A549 (cell line): ENCODE results near the gene PAQR8. TPM values are rescaled to one million over a fixed set of nuclear protein-coding genes. Genes with fewer than 3 reads are reported as not detected.

Experiments
- ATAC-seq, 2 experiments: fragments of 200-7000 bp in 1 of 2; fragments of >200 bp in 1 of 2; cut with Nextera tagmentation in 1 of 2; cut with Tn5 transposase in 1 of 2; 3 replicates each; pipeline versions ENCODE4 v1.8.0 to v1.9.1; 2018 to 2020; ENCODE audit warnings: mild to moderate bottlenecking in 1 of 2, moderate library complexity in 1 of 2
- CTCF ChIA-PET: fragments of 300-600 bp; sonication (Branson Sonifier 250); formaldehyde crosslinking; extraction: SDS; loops from one replicate; lab custom pipeline; 2021; ENCODE audit warnings: antibody characterized with exemption, inconsistent platforms; lab: Yijun Ruan, JAX
- POLR2A ChIA-PET: fragments of 350-600 bp; formaldehyde crosslinking; extraction: SDS; loops from one replicate; lab custom pipeline; 2021; ENCODE audit warnings: antibody characterized with exemption, inconsistent platforms; lab: Yijun Ruan, JAX
- DNase-seq, 2 experiments: peaks; one replicate each; pipeline versions ENCODE4 v3.0.0 to v3.0.0-alpha.2; 2011 to 2016; ENCODE audit warnings: low read depth in 1 of 2, low spot score in 1 of 2
- FAIRE-seq: peaks from 2 replicates; lab custom pipeline; 2011; peaks lifted over from hg19 to GRCh38; lab: Jason Lieb, UNC
- H3K27ac ChIP-seq, 2 experiments: fragments of >200 bp; sonication (Bioruptor Twin); formaldehyde crosslinking; 3 replicates each; pipeline ENCODE4 v1.5.1; 2016 to 2017
- H3K4me1 ChIP-seq: fragments of >200 bp; sonication (Bioruptor Twin); formaldehyde crosslinking; 3 replicates; pipeline ENCODE4 v1.6.1; 2016
- H3K4me2 ChIP-seq: fragments of >200 bp; sonication (Bioruptor Twin); formaldehyde crosslinking; 3 replicates; pipeline ENCODE4 v1.6.1; 2016
- H3K4me3 ChIP-seq: fragments of >200 bp; sonication (Bioruptor Twin); formaldehyde crosslinking; 3 replicates; pipeline ENCODE4 v1.5.1; 2016
- H3K9me3 ChIP-seq: fragments of >200 bp; sonication (Bioruptor Twin); formaldehyde crosslinking; 3 replicates; pipeline ENCODE4 v1.6.1; 2016
- ATOH8 ChIP-seq: fragments of 250-450 bp; sonication (Bioruptor Pico); IDR thresholded peaks from 2 replicates; pipeline ENCODE4 v1.5.0; 2020; ENCODE audit warnings: low read depth, mild to moderate bottlenecking, moderate library complexity
- CEBPB ChIP-seq, 2 experiments: fragments of >200 bp in 1 of 2; sonication (Bioruptor Twin) in 1 of 2; formaldehyde crosslinking in 1 of 2; IDR thresholded peaks; 2 replicates each; pipeline ENCODE4 v1.6.1; 2012 to 2016
- CHD2 ChIP-seq: fragments of 150-350 bp; IDR thresholded peaks from 2 replicates; pipeline ENCODE4 v1.6.1; 2014; ENCODE audit warnings: low read length; ENCODE audit not compliant: partially characterized antibody
- CHD4 ChIP-seq: fragments of 200-600 bp; sonication (generic); IDR thresholded peaks from 2 replicates; pipeline ENCODE4 v1.6.1; 2016; ENCODE audit warnings: antibody characterized with exemption, mild to moderate bottlenecking, borderline replicate concordance
- CTCF ChIP-seq: fragments of >200 bp; sonication (Bioruptor Twin); formaldehyde crosslinking; IDR thresholded peaks from 3 replicates; pipeline ENCODE4 v1.5.1; 2016
- E2F6 ChIP-seq: IDR thresholded peaks from 2 replicates; pipeline ENCODE4 v1.6.1; 2012; ENCODE audit warnings: low read depth, borderline replicate concordance
- EHMT2 ChIP-seq: fragments of 200-600 bp; sonication (generic); IDR thresholded peaks from 2 replicates; pipeline ENCODE4 v1.6.1; 2016; ENCODE audit warnings: antibody characterized with exemption, low read depth, mild to moderate bottlenecking, moderate library complexity
- EP300 ChIP-seq, 2 experiments: fragments of >200 bp; sonication (Bioruptor Twin); formaldehyde crosslinking; IDR thresholded peaks; 2 replicates in 1 of 2; 3 replicates in 1 of 2; pipeline ENCODE4 v1.6.1; 2016 to 2017
- FOSL2 ChIP-seq, 2 experiments: fragments of 450-650 bp in 1 of 2; fragments of >200 bp in 1 of 2; sonication (Bioruptor Twin) in 1 of 2; formaldehyde crosslinking; IDR thresholded peaks; 2 replicates each; pipeline versions ENCODE4 v1.5.0 to v1.6.1; 2016 to 2020; ENCODE audit warnings: mild to moderate bottlenecking in 1 of 2, moderate library complexity in 1 of 2
- GATA3 ChIP-seq: IDR thresholded peaks from 2 replicates; pipeline ENCODE4 v1.6.1; 2012; ENCODE audit warnings: borderline replicate concordance
- HOXA7 ChIP-seq: fragments of 250-450 bp; sonication (Bioruptor Pico); IDR thresholded peaks from 2 replicates; pipeline ENCODE4 v1.5.0; 2020; ENCODE audit warnings: mild to moderate bottlenecking, moderate library complexity
- KDM1A ChIP-seq: fragments of 200-600 bp; sonication (generic); IDR thresholded peaks from 2 replicates; pipeline ENCODE4 v1.6.1; 2016; ENCODE audit warnings: low read depth, mild to moderate bottlenecking
- MAZ ChIP-seq: fragments of 150-350 bp; IDR thresholded peaks from 2 replicates; pipeline ENCODE4 v1.6.1; 2014; ENCODE audit warnings: antibody characterized with exemption, low read depth, low read length, borderline replicate concordance
- MYC ChIP-seq: IDR thresholded peaks from 2 replicates; pipeline ENCODE4 v1.6.1; 2012; ENCODE audit warnings: mild to moderate bottlenecking, inconsistent platforms, low read length, improper control_type of control experiment, borderline replicate concordance
- NFE2L2 ChIP-seq: fragments of 150-350 bp; conservative IDR thresholded peaks from 2 replicates; pipeline ENCODE4 v1.6.1; 2014; ENCODE audit warnings: low read length
- POLR2AphosphoS2 ChIP-seq: conservative IDR thresholded peaks from 2 replicates; pipeline ENCODE4 v1.6.1; 2012; ENCODE audit warnings: low read length, improper control_type of control experiment, inconsistent platforms
- RCOR1 ChIP-seq: fragments of 150-350 bp; IDR thresholded peaks from 2 replicates; pipeline ENCODE4 v1.6.1; 2014; ENCODE audit warnings: antibody characterized with exemption, low read length, low read depth
- SMC3 ChIP-seq: fragments of >200 bp; sonication (Bioruptor Twin); formaldehyde crosslinking; IDR thresholded peaks from 3 replicates; pipeline ENCODE4 v1.6.1; 2018; ENCODE audit warnings: inconsistent platforms
- TFCP2L1 ChIP-seq: fragments of 250-450 bp; sonication (Bioruptor Pico); IDR thresholded peaks from 2 replicates; pipeline ENCODE4 v1.5.0; 2021; ENCODE audit warnings: mild to moderate bottlenecking
- TP53 ChIP-seq: fragments of 250-450 bp; sonication (Bioruptor Pico); IDR thresholded peaks from 2 replicates; pipeline ENCODE4 v1.5.0; 2021; ENCODE audit warnings: mild to moderate bottlenecking, moderate library complexity
- ZFP36 ChIP-seq: fragments of 450-650 bp; IDR thresholded peaks from 2 replicates; pipeline ENCODE4 v1.6.1; 2014; ENCODE audit warnings: borderline replicate concordance; ENCODE audit not compliant: partially characterized antibody
- ZNF302 ChIP-seq: fragments of 250-450 bp; sonication (Bioruptor Pico); IDR thresholded peaks from 2 replicates; pipeline ENCODE4 v1.9.0; 2021; ENCODE audit warnings: inconsistent platforms, mild to moderate bottlenecking, moderate library complexity
- WGBS: methylation state at CpG from one replicate; pipeline ENCODE4 v1.1.6; 2017; ENCODE audit errors: missing lambda C conversion rate; 5-methylcytosine and 5-hydroxymethylcytosine counted together
- polyA plus RNA-seq, 4 experiments: library from polyadenylated mRNA; depleted of rRNA in 3 of 4; stranded (reverse); fragments of >200 nt; fragmentation: RNase III in 1 of 4; extraction: RNeasy Plus Mini Kit Qiagen cat#74134 plus additional on column Dnase treatment in 1 of 4; gene quantifications; 2 replicates in 3 of 4; 3 replicates in 1 of 4; pipeline ENCODE4 v1.2.3, GENCODE V29; 2011 to 2017

PAQR8 gene
- polyA plus RNA-seq, 2 of the 4 experiments (the other 2 are of a cell fraction), result 0.80 to 1.2 TPM

GRCh38 chr6:52411911-52412310 is 50.0 kb downstream of the PAQR8 start:
- H3K4me2 ChIP-seq, result no peak overlapping the region

GRCh38 chr6:52415333-52415732 is 53.4 kb downstream of the PAQR8 start:
- no peak for DNase-seq
- no peak overlapping the region for H3K27ac ChIP-seq
- TF ChIP-seq CEBPB (IDR thresholded peaks at IDR 0.05) (no peak), NFE2L2 (no peak), SMC3 (no peak), ZNF302 (CRISPR knock-in tag) (no peak), CHD4 (no peak), ATOH8 (no peak), CTCF (no peak), RCOR1 (no peak), POLR2AphosphoS2 (no peak), GATA3 (no peak), EP300 (IDR thresholded peaks at IDR 0.05) (no peak), TP53 (no peak), FOSL2 (IDR thresholded peaks at IDR 0.05) (no peak), FOSL2 (CRISPR knock-in tag; IDR thresholded peaks at IDR 0.05) (no peak), E2F6 (no peak), HOXA7 (CRISPR knock-in tag) (no peak), TFCP2L1 (no peak), MYC (no peak)
- TF ChIP-seq, all 56 proteins: peak for 0
- H3K9me3 ChIP-seq, result no peaks in the 10 kb centered on the region
- H3K4me1 ChIP-seq, result peaks cover 19% of the 10 kb centered on the region; the same call in 2 of the 3 replicates
- FAIRE-seq (no peak), ATAC-seq (no peak)
- H3K4me2 ChIP-seq, result no peak overlapping the region
- ChIA-PET CTCF (interaction anchor here (0.8 to 6.8 kb wide), 12 partner anchors 10 to 252 kb away, joined by 3 to 86 read pairs (median 8); no protein-coding TSS in a partner anchor), POLR2A (no interaction called here)
- H3K4me3 ChIP-seq, result no peak overlapping the region
- WGBS, result 45% methylated on average over 1 of the region's 1 CpG

More at GRCh38 chr6:52411911-52412310, 50.0 kb downstream of the PAQR8 start:
- Histone ChIP-seq H3K4me3 (no peak overlapping the region), H3K9me3 (no peaks in the 10 kb centered on the region), H3K4me1 (peaks cover 7% of the 10 kb centered on the region; the same call in 1 of the 3 replicates)
- TF ChIP-seq MAZ (no peak), E2F6 (no peak), KDM1A (no peak), ZFP36 (no peak), HOXA7 (CRISPR knock-in tag) (no peak), TFCP2L1 (no peak), CHD2 (no peak), EHMT2 (no peak)
- TF ChIP-seq, all 56 proteins: peak for 0
- 80% methylated on average over 4 of the region's 4 CpGs for WGBS
- no peak for FAIRE-seq
- POLR2A ChIA-PET, result no interaction called here
- H3K27ac ChIP-seq, result no peak overlapping the region
- ATAC-seq, result no peak
- CTCF ChIA-PET, result interaction anchor here (0.8 to 1.1 kb wide), 2 partner anchors 136 to 249 kb away, joined by 3 read pairs; no protein-coding TSS in a partner anchor
- DNase-seq, result no peak
